ENCODE results near the gene CASK.

CASK gene

GRCh38 chrX:41799661-41800060 lies 123.7 kb downstream of the CASK start:
- TF ChIP-seq MYC (IDR thresholded peaks at IDR 0.05; ENCODE audit: low read depth, low read length), result no peak
- no peak for TF ChIP-seq CTCF (IDR thresholded peaks at IDR 0.05; ENCODE audit: low read depth, low read length)
- no peak for TF ChIP-seq MAX (IDR thresholded peaks at IDR 0.05; ENCODE audit: low read depth, low read length)
- no peak for TF ChIP-seq POLR2A (IDR thresholded peaks at IDR 0.05; ENCODE audit: extremely low read depth, insufficient read length)
- no peak for DNase-seq (ENCODE audit: low read depth)
- no peak overlapping the region for H3K4me3 ChIP-seq (ENCODE audit: low read depth, low read length)

- H3K4me3 ChIP-seq (ENCODE audit: low read depth, low read length), result no peak overlapping the region
- DNase-seq (ENCODE audit: low read depth), result no peak
- TF ChIP-seq MYC (IDR thresholded peaks at IDR 0.05; ENCODE audit: low read depth, low read length) (no peak), MAX (IDR thresholded peaks at IDR 0.05; ENCODE audit: low read depth, low read length) (no peak), POLR2A (IDR thresholded peaks at IDR 0.05; ENCODE audit: extremely low read depth, insufficient read length) (no peak), CTCF (IDR thresholded peaks at IDR 0.05; ENCODE audit: low read depth, low read length) (no peak)
Observed at GRCh38 chrX:41796577-41796976, 126.8 kb downstream of the CASK start.

GRCh38 chrX:41796046-41796445 lies 127.3 kb downstream of the CASK start:
- DNase-seq (ENCODE audit: low read depth), result no peak
- TF ChIP-seq MAX (IDR thresholded peaks at IDR 0.05; ENCODE audit: low read depth, low read length) (no peak), CTCF (IDR thresholded peaks at IDR 0.05; ENCODE audit: low read depth, low read length) (no peak), MYC (IDR thresholded peaks at IDR 0.05; ENCODE audit: low read depth, low read length) (no peak), POLR2A (IDR thresholded peaks at IDR 0.05; ENCODE audit: extremely low read depth, insufficient read length) (no peak)
- H3K4me3 ChIP-seq (ENCODE audit: low read depth, low read length), result no peak overlapping the region

GRCh38 chrX:41789374-41789773 lies 134.0 kb downstream of the CASK start:
- TF ChIP-seq MYC (IDR thresholded peaks at IDR 0.05; ENCODE audit: low read depth, low read length) (no peak), CTCF (IDR thresholded peaks at IDR 0.05; ENCODE audit: low read depth, low read length) (no peak), MAX (IDR thresholded peaks at IDR 0.05; ENCODE audit: low read depth, low read length) (no peak), POLR2A (IDR thresholded peaks at IDR 0.05; ENCODE audit: extremely low read depth, insufficient read length) (no peak)
- no peak for DNase-seq (ENCODE audit: low read depth)
- H3K4me3 ChIP-seq (ENCODE audit: low read depth, low read length), result no peak overlapping the region

- H3K4me3 ChIP-seq (ENCODE audit: low read depth, low read length), result no peak overlapping the region
- DNase-seq (ENCODE audit: low read depth), result no peak
- TF ChIP-seq CTCF (IDR thresholded peaks at IDR 0.05; ENCODE audit: low read depth, low read length) (no peak), POLR2A (IDR thresholded peaks at IDR 0.05; ENCODE audit: extremely low read depth, insufficient read length) (no peak), MAX (IDR thresholded peaks at IDR 0.05; ENCODE audit: low read depth, low read length) (no peak), MYC (IDR thresholded peaks at IDR 0.05; ENCODE audit: low read depth, low read length) (no peak)
Observed at GRCh38 chrX:41785685-41786084, 137.7 kb downstream of the CASK start.

- no peak for TF ChIP-seq POLR2A (IDR thresholded peaks at IDR 0.05; ENCODE audit: extremely low read depth, insufficient read length)
- TF ChIP-seq CTCF (IDR thresholded peaks at IDR 0.05; ENCODE audit: low read depth, low read length), result peak; percentile 53
- no peak for TF ChIP-seq MAX (IDR thresholded peaks at IDR 0.05; ENCODE audit: low read depth, low read length)
- TF ChIP-seq MYC (IDR thresholded peaks at IDR 0.05; ENCODE audit: low read depth, low read length), result no peak
- no peak overlapping the region for H3K4me3 ChIP-seq (ENCODE audit: low read depth, low read length)
- DNase-seq (ENCODE audit: low read depth), result peak; percentile 35
Observed at GRCh38 chrX:41781500-41781899, 141.9 kb downstream of the CASK start.
